GM19452 (cell line): ENCODE measurements around the gene PSMD7.
"Not testable (repeated sequence)": the region's sequence is repeated elsewhere in the genome, so short reads cannot be mapped to it uniquely, and the experiment has no call there.

ENCODE experiments used
- ATAC-seq: cut with Tn5 transposase; IDR thresholded peaks from one replicate; pipeline ENCODE4 v1.9.1; 2021; ENCODE audit not compliant: unreplicated experiment

PSMD7 gene

GRCh38 chr16:74296104-74296431 is 546 bp upstream of the PSMD7 start:
- ATAC-seq: peak; percentile 13

- peak; percentile 33 for ATAC-seq
These were observed 591 bp downstream of the PSMD7 start for GRCh38 chr16:74297145-74297665.

- no peak for ATAC-seq
These were observed 1.5 kb downstream of the PSMD7 start for GRCh38 chr16:74298104-74298503.

- ATAC-seq: no peak
These were observed 5.7 kb downstream of the PSMD7 start for GRCh38 chr16:74302341-74302740.

- ATAC-seq: no peak
These were observed 7.7 kb downstream of the PSMD7 start for GRCh38 chr16:74304164-74304834.

GRCh38 chr16:74304835-74305176 is 8.2 kb downstream of the PSMD7 start:
- ATAC-seq: no peak

- no peak for ATAC-seq
These were observed 8.7 kb downstream of the PSMD7 start for GRCh38 chr16:74305281-74305680.

- ATAC-seq: no peak
These were observed 9.6 kb downstream of the PSMD7 start for GRCh38 chr16:74305978-74306784.

- ATAC-seq: no peak
These were observed 10.8 kb downstream of the PSMD7 start for GRCh38 chr16:74307383-74307782.

GRCh38 chr16:74309789-74310781 is 13.5 kb downstream of the PSMD7 start:
- peak; percentile 59 for ATAC-seq

GRCh38 chr16:74315059-74315458 is 18.4 kb downstream of the PSMD7 start:
- no peak for ATAC-seq

GRCh38 chr16:74320707-74321106 is 24.1 kb downstream of the PSMD7 start:
- ATAC-seq: no peak

- ATAC-seq: no peak
These were observed 24.7 kb downstream of the PSMD7 start for GRCh38 chr16:74321356-74321755.

GRCh38 chr16:74322301-74322710 is 25.7 kb downstream of the PSMD7 start:
- ATAC-seq: no peak

GRCh38 chr16:74324777-74325176 is 28.2 kb downstream of the PSMD7 start:
- ATAC-seq: not testable (repeated sequence)

- no peak for ATAC-seq
These were observed 29.0 kb downstream of the PSMD7 start for GRCh38 chr16:74325641-74326040.

- ATAC-seq: not testable (repeated sequence)
These were observed 31.7 kb downstream of the PSMD7 start for GRCh38 chr16:74328346-74328745.

GRCh38 chr16:74332469-74332868 is 35.9 kb downstream of the PSMD7 start:
- not testable (repeated sequence) for ATAC-seq

- not testable (repeated sequence) for ATAC-seq
These were observed 40.9 kb downstream of the PSMD7 start for GRCh38 chr16:74337506-74337905.

GRCh38 chr16:74339226-74339625 is 42.6 kb downstream of the PSMD7 start:
- ATAC-seq: not testable (repeated sequence)

- not testable (repeated sequence) for ATAC-seq
These were observed 56.4 kb downstream of the PSMD7 start for GRCh38 chr16:74353038-74353437.
